Activated T-helper 1 cell treated with anti-CD3 and anti-CD28 coated beads, Interleukin-2, amount 50 U/mL, for 16 hours (primary cell): Measurements from ENCODE around the gene IQSEC1.
A peak's percentile ranks its signal among the peaks of the same experiment; 100 is the strongest.

Experiments used
- DNase-seq, 2 donors: peaks; one replicate each; pipeline ENCODE4 v3.0.0-alpha.2; 2020; ENCODE audit warnings: low read depth in 1 of 2, low spot score in 1 of 2

The IQSEC1 gene

DNA sequence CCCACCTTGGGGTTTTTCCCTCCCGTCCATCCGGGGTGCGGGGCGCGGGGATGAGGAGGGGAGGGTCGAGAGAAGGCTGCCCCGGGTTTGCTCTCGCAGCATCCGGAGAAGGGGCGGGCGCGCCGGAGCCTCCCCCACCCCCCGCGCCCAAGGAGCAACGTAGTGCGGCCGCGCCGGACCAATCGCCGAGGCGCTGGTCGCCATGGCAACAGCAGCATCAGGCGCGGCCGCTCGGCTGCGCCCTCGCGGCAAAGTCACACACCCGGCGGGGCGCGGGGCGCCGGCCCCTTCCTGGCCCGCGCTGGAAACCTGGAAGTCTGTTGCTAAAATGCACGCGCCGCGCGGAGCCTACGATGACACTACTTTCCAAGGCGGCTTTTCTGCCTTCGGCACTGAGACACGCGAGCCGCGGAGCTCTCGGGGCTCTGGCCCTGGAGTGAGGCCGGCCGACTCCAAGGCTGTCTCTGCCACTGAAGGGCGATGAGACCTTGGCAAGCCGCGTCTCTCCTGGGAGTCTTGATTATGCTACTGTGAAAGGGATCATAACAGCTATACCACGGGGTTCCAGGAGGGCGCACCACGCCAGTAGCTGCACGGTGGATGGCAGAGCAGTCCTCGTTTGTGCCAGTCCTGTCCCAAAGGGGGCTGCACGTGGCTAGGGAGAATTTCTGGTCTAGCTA lies at the start of gene IQSEC1:
IQSEC1 (minus strand) TSS at position 104 of the 680 bp plus-strand sequence. CDS start 415 bp downstream, outside the sequence.
- DNase-seq: peak; percentile 22 to 57

DNA sequence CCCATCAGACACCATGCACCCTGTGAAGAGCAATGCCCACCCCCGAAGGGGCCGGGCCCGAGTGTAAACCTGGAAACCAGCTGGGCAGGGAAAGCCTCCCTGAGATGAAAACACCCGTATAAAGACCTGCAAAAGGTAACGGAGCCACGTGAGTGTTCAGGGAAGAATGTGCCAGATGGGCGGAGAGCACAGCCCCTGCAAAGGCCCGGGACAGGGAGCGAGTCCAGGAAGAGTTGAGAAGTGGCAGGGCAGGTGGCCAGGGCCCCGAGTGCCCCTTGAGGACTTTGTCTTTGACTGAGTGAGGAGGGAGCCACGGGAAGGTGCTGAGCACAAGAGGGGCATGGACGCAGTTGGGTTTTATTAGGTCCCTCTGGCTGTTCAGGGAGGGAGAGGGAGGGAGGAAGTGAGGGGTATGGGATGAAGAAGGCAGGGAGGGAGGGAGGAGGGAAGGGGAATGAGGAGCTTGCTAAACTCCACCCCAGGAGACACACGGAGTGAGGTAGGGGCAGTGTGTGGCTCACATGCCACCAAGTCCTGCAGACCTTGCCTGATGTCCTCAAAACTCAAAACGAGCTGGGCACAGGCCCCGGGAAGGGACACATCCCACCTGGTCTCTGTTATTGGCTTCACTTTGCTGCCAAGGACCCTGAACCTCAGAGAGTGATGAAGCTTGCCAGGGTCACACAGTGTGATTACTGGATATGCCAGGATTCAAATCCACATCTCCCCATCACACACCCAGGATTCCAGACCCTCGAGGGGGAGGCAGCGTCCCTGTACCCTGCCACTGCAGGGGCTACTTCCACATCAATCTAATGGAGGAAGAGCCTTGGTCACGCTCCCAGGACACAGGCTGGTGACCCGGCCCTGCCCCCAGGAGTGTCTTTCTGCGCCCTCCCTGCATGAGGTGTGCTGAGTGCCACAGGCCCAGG lies 49.1 kb upstream of the IQSEC1 start:
- DNase-seq: no peak

GRCh38 chr3:13121553-13122001 lies 48.3 kb upstream of the IQSEC1 start:
- no peak for DNase-seq

GRCh38 chr3:13120928-13121552 lies 47.8 kb upstream of the IQSEC1 start:
- no peak for DNase-seq

DNA sequence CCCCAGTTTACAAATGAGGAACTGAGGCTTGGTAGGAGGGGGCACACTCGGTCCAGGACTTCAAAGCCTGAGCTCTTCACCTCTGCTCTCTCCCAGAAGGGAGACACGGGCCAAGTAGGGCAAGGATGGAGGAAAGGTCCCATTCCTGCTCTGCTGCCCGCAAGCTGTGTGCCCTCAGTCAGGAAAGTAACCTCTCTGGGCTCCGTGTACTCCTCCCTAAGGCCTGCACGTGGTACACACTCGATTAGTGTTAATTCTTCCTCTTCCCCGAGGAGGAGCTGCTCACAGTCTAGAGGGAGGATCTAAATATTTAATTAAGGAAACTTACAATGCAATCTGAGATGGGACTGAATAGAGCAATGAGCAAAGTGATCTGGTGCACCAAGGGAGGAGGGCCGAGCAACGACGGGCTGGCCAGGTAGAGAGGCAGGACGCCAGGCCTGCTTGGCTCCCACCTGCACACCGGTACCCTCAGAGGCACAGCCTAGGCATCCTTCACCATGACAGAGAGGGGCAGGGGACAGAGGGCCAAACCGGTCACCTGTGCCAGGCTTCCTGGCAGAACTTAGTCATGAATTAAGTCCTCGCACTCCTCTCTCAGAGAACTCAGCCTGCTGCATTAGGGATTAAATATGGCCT lies 47.2 kb upstream of the IQSEC1 start:
- no peak for DNase-seq

GRCh38 chr3:13119471-13120220 lies 46.4 kb upstream of the IQSEC1 start:
- DNase-seq: no peak

DNA sequence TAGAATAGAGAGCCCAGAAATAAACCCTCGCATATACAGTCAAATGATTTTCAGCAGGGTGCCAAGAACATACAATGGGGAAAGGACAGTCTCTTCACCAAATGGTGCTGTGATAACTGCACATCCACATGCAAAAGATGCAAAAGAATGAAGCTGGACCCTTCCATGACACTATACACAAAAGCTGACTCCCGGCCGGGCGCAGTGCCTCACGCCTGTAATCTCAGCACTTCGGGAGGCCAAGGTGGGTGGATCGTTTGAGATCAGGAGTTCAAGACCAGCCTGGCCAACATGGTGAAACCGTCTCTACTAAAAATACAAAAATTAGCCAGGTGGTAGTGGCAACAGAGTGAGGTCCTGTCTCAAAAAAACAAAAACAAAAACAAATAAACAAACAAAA lies 43.2 kb upstream of the IQSEC1 start:
- DNase-seq: no peak

GRCh38 chr3:13115991-13116390 lies 42.8 kb upstream of the IQSEC1 start:
- no peak for DNase-seq

DNA sequence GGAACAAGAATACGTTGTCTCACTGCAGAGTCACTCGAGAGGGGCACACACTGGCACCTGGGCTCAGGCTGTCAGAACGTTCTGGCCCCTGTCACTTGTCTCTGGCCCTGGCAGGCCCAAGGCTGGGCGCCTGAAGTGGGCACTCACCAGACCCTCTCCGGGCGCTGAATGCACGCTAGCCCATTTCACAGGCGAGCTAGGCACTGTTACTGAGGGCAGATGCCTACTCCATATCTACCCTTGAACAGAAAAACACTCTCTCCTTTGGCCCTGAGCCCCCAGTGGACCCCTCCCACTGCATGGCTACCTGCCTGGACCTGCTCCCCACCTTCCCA lies 42.3 kb upstream of the IQSEC1 start:
- DNase-seq: no peak

DNA sequence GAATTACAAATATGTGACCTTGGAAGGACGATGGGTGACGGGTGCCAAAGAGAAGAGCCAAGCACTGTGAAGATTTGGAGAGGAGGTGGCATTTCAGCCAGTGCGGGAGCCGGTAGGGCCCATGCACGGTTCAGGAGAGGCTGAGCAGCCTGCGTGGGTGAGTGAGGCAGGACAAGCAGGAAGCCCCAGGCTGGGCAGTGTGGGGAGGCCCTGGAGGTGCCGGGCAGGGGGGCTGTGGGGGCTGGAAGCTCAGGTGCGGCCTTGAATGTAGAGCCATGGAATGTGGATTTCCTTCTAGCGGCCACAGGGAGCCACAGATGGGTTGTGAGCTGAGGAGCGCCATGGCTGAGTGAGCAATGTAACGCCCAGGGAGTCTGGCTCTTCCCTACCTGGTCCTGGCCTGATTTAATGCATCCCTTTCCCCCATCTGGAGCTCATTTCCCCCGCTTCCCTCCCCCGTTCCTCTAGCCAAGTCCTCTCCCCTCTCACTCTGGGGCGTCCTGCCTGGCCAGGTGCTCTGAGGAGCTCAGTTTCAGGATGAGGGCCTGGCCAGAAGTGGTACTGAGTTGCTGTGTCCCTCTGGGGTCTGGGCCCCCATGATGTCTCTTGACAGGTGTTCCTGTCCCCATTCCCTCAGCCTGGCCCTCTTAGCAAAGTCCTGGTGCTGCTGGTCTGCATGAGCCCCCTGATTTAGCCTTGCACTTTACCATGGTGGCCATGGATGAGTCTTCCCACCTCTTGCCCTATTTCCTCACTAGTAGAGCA lies 41.8 kb upstream of the IQSEC1 start:
- no peak for DNase-seq

DNA sequence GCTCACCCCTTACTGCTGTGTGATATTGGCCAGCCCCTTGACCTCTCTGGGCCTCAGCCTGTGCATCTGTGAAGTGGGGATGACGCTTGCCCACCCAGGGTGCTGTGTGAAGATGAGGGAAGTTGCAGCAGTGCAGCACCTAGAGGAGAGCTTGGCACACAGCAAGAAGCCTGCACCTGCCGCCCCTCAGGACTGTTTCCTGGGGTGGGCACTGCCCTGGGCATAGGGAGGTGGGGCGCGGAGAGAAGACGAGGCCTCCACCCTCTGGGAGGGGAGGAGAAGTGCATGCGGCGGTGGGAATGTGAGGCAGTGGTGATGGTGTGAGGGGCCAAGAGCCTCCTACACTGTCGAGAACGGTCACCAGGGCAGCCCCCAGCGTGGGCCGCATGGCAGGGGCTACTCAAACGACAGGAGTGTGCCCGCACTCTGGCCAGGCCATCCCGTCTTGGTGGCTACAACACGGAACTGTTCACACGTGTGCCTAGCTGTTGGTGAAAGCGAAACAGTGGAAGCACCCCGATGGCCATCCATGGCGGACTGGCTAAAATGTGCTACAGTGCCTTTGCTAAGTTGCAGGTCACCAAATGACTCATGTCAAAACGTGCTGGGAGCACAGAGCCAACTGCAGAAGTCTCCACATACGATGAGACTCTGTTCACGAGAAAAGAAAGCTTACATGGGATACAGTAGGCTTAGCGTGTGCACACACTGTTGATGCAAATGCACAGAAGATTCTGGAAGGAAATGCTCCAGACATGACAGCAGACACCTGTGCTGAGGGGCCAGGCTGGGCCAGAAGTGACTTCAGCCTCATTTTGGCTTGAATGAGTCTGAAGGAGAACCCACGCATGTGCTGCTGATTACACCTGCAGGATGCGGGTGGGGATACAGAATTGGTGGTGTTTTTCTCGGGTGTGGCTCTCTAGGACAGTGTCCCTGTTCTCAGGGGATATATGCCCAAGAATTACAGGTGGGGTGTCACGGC lies 40.4 kb upstream of the IQSEC1 start:
- no peak for DNase-seq

DNA sequence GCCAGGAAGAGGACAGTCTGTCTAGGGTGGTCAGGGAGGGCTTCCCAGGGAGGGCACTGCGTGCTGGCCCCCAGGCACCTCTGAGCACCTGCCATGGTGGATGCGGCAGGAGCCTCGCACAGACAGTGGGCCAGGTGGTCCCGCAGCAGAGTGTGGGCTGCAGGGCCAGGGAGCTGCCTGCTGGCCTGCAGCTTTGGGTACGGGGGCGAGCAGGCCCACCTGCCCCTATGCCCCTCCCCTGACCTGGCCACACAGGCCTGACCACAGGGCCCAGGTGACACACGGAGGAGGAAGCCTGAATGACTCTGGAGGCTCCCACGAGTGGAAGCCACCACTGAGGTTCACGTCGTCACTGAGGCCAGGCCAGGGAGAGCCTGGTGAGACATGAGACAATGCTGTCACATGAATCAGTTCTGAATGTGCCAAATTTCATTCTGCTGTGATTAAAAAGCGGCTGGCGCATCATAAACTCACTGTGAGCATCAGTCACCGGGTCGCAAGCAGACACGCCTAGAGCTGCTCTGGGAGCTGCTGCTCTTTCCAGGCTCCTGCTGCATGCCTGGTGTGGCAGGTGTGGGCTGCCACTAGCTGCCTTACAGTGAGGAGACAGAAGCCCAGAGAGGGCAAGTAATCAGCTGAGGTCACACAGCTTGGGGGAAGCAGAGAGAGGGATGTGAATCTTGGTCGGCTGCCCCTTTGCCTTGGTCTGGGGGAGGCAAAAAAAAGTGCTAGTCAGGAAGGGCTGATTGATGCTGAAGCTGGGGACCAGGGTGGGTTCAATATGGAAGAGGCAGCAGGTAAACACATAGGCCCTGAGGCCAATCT lies 39.5 kb upstream of the IQSEC1 start:
- DNase-seq: no peak

DNA sequence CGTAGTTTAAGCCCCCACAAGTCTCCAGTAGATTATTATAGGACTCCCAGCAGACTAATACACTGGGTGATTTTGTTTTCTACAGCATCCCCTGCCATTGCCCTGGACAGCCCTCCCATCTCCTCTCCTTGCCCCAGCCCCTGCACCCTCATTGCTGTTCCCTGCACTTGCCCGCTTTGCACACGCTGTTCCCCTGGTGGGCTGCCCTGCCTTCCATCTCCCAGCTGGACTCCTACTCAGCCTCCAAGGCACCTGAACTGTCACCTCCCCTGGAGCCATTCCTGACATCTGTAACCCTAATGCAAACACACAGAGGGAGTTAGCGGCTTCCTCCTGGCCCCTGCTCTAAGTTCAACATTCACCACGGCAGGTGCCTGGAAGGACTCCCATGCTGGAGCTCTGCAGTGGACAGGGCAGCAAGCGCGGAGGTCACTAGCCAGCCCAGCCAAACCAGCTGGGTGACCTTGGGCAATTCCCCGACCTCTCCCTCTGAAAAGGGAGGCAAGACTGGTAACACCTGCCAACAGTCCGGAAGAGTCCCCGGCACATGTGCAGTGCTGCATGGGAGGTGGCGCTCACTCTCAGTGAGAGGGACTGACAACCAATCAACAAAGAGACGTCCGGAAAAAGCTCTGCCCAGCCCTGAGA lies 38.8 kb upstream of the IQSEC1 start:
- no peak for DNase-seq

DNA sequence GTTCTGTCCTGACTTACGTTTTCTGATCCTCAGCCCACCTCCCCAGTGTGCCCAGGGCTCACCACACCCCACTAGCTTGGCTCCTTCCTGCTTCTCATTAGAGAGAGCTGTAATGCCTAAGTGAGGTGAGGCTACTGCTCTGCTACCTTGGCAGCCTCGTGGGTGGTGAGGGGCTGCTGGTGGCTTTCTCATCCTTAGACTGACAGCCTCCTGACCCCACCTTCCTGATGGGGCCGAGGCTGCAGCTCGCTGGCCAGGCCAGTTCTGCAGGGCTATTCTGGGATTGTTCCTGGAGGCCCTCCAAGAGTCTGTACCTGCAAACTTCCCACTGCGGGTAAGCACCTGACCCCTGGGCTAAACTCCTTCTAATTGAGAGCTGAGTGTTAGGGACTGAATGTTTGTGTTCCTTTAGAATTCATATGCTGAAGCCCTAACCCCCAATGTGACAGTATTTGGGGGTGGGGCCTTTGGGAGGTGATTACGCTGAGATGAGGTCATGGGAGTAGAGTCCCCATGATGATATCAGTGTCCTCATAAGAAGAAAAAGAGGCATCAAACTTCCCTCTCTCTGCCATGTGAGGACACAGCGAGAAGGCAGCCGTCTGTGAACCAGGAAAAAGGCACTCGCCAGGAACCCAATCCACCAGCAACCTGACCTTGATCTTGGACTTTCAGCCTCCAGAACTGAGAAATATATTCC lies 38.1 kb upstream of the IQSEC1 start:
- DNase-seq: no peak

DNA sequence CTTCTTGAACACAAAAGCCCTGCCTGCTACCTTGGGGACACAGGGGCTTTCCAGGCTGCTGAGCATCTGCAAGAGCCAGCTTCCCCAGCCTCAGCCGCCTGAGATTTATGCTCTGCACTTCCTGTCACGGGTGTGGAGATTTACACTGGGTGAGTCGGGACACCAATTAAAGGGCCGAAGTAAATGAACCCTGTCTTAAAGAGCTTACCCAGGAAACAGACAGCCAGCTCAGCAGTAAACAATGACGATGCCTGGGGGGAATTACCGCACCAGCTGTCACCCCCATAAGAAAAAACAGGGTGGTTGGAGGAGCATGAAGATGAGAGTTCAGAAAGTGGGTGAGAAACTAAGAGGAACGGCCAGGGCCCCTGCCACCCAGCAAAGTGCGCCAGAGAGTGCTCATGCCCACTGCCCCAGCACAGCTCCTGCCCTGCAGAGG lies 37.5 kb upstream of the IQSEC1 start:
- DNase-seq: no peak

DNA sequence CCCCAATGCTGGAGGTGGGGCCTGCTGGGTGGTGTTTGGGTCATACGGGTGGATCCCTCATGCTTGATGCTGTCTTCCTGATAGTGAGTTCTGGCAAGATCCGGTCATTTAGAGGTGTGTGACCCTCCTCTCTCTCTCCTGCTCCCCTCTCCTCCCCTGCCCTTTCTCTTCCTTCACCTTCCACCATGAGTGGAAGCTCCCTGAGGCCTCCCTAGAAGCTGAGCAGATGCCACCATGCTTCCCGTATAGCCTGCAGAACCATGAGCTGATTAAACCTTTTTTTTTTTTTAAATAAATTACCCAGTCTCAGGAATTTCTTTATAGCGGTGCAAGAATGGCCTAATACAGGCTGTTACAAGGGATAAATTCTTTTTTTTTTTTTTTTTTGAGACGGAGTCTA lies 36.3 kb upstream of the IQSEC1 start:
- DNase-seq: no peak

- DNase-seq: no peak
Observed at GRCh38 chr3:13108861-13109260, 35.6 kb upstream of the IQSEC1 start.
